Measurements from ENCODE around the gene CLCN6. TPM values are rescaled to one million over a fixed set of nuclear protein-coding genes. Genes with fewer than 3 reads are reported as not detected.

The CLCN6 gene
- total RNA-seq, 2 donors from 2014 or later = 8.4 to 14.5 TPM

DNA sequence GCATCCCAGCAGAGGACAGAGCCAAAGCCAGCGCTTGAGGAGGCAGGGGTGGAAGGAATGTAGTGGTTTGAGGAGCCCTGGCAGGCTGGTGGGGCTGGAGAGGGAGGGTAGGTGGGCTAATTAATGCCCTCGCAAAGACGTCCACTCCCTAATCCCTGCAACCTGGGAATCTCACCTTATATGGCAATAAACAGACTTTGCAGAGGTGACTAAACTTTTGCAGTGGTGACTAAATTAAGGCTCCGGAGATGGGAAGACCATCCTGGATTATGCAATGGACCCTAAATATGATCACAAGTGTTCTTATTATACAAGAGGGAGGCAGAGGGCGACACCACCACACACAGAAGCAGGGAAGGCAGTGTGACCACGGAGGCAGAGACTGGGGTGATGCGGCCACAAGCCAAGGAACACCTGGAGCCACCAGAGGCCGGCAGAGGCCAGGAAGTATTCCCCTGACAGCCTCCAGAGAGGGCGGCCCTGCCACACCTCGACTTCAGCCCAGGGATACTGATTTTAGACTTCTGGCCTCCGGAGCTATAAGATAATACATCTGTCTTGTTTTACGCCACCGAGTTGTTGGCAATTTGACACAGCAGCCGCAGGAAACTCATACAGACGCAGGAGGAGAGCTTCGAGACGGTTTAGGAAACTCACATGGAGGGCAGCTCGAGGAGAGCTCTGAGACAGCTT lies 75.9 kb downstream of the CLCN6 start:
- no peak overlapping the region for H3K27ac ChIP-seq
- no peak for DNase-seq
- H3K4me3 ChIP-seq = no peak overlapping the region
- no peaks in the 10 kb centered on the region for H3K36me3 ChIP-seq
- H3K4me1 ChIP-seq = no peaks in the 10 kb centered on the region
- H3K9me3 ChIP-seq = no peaks in the 10 kb centered on the region
- TF ChIP-seq, protein P1, sequence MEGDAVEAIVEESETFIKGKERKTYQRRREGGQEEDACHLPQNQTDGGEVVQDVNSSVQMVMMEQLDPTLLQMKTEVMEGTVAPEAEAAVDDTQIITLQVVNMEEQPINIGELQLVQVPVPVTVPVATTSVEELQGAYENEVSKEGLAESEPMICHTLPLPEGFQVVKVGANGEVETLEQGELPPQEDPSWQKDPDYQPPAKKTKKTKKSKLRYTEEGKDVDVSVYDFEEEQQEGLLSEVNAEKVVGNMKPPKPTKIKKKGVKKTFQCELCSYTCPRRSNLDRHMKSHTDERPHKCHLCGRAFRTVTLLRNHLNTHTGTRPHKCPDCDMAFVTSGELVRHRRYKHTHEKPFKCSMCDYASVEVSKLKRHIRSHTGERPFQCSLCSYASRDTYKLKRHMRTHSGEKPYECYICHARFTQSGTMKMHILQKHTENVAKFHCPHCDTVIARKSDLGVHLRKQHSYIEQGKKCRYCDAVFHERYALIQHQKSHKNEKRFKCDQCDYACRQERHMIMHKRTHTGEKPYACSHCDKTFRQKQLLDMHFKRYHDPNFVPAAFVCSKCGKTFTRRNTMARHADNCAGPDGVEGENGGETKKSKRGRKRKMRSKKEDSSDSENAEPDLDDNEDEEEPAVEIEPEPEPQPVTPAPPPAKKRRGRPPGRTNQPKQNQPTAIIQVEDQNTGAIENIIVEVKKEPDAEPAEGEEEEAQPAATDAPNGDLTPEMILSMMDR (IDR thresholded peaks at IDR 0.05) = no peak
- no peaks in the 10 kb centered on the region for H3K27me3 ChIP-seq
- no peak overlapping the region for H3K9ac ChIP-seq (ENCODE audit: low read depth in 2 of 2, low read length in 2 of 2)
- intact Hi-C loops (cut with DNase I) = no loop called here

DNA sequence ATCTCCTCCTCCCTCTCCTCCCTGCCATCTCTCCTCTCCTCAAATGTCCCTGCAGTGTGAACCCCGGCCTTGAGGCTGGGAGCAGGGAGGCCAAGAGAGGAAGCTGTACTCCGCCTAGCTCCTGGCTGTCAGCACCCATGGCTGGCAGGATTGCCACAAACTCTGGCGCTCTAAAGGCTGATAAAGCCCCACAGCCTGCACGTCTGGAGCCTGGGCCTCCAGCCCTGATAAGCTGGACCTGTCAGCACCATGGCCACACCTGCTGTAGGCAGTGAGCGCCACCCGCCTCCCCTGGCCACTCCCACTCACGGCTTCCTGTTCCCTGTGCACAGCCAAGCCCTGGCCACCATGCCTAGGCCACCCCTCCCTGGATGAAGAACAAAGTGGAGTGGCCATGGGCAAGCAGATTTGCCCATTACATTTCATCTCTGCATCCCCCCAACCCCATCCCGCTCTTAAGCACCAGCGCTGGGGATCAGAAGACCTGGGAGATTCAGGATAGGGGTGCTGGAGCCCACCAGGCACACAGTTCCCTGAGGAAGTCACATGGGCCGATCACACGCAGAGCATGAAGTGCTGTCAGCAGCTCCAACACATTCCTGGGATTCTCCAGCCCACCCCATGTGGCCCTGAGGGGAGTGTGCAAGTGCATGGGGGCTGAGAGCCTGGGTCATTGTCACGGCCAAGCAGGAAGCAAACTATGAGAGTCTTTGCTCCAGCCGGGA lies 77.0 kb downstream of the CLCN6 start:
- Histone ChIP-seq H3K9ac (ENCODE audit: low read depth in 2 of 2, low read length in 2 of 2) (no peak overlapping the region), H3K4me3 (no peak overlapping the region), H3K27me3 (no peaks in the 10 kb centered on the region), H3K9me3 (no peaks in the 10 kb centered on the region), H3K36me3 (no peaks in the 10 kb centered on the region), H3K27ac (no peak overlapping the region), H3K4me1 (no peaks in the 10 kb centered on the region)
- DNase-seq = peak; percentile 72
- TF ChIP-seq, protein P1 (IDR thresholded peaks at IDR 0.05) = no peak
- intact Hi-C loops (cut with DNase I) = no loop called here

DNA sequence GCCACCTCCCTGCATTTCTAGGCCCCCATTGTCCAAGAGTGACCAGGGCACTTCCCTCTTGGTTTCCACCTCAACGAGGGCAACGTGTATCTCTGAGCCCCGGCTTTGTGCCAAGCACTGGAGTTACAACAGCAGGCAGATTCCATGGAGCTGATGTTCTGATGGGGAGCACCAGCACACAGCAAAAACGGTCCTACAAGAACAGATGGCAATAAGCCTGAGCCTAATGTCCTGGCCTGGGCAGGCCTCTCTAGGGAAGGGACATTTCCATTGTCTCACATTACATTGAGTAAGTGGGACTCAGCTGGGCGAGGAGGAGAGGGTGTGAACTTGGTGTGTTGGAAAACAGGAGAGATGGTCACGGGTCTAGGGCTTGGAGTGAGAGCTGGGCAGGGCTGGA lies 79.9 kb downstream of the CLCN6 start:
- intact Hi-C loops (cut with DNase I) = no loop called here
- TF ChIP-seq, protein P1 (IDR thresholded peaks at IDR 0.05) = no peak

DNA sequence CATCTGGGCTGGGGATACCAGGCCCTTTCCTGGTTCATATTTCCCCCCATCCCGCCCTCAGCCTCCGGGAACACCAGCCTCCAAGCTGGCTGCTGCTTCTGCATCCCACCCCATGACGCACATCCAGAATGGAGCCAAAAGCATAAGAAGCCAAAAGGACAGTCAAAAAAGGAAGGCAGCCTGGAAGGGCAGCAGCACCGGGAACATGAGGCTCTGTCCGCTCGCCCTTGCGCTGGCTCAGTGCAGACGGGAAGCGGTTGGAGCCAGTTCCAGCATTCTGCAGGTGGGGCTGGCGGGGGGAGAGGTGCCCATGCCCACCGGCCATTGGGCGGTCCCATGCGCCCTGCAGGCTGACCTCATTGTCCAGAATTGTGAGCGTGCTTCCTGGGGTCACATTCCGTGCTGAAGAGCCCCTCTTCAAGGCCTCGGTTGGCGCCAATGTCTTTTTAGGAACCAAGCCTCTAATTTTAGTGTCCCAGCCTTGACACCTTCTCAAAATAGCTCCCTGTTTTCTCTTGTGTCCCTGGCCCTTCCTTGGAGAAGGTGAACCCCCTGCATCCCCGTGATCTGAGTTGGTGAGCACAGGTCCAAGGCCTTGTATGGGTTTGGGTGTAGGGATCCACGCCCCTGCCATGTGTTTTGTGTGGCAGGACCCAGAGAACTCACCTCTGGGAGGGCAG lies 81.1 kb downstream of the CLCN6 start:
- intact Hi-C loops (cut with DNase I) = no loop called here
- Histone ChIP-seq H3K9me3 (no peaks in the 10 kb centered on the region), H3K27me3 (no peaks in the 10 kb centered on the region), H3K36me3 (no peaks in the 10 kb centered on the region), H3K9ac (ENCODE audit: low read depth in 2 of 2, low read length in 2 of 2) (no peak overlapping the region), H3K27ac (no peak overlapping the region), H3K4me3 (no peak overlapping the region), H3K4me1 (no peaks in the 10 kb centered on the region)
- no peak for DNase-seq
- TF ChIP-seq, protein P1 (IDR thresholded peaks at IDR 0.05) = no peak

More for the DNA sequence above, 79.9 kb downstream of the CLCN6 start:
- DNase-seq = no peak
- Histone ChIP-seq H3K27me3 (no peaks in the 10 kb centered on the region), H3K36me3 (no peaks in the 10 kb centered on the region), H3K9ac (ENCODE audit: low read depth in 2 of 2, low read length in 2 of 2) (no peak overlapping the region), H3K4me3 (no peak overlapping the region), H3K27ac (no peak overlapping the region), H3K9me3 (no peaks in the 10 kb centered on the region), H3K4me1 (no peaks in the 10 kb centered on the region)

DNA sequence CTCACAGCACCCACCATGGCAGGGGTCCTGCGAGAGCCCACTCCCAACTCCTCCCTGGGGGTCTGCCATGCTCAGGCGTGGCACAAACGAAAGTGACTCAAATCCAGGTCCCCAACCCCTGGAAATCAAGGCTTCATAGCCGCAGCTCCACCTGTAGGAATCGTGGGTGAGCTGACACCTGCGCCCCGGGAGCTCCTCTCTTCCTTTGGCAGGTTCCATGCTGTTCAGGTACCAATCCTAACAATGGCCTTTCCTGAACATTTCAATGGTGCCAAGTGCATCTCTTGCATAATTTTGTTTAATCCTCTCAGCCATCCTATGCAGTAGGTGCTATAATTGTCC lies 81.6 kb downstream of the CLCN6 start:
- no peak overlapping the region for H3K4me3 ChIP-seq
- H3K4me1 ChIP-seq = no peaks in the 10 kb centered on the region
- H3K27me3 ChIP-seq = no peaks in the 10 kb centered on the region
- TF ChIP-seq, protein P1 (IDR thresholded peaks at IDR 0.05) = no peak
- H3K9ac ChIP-seq (ENCODE audit: low read depth in 2 of 2, low read length in 2 of 2) = no peak overlapping the region
- no peak overlapping the region for H3K27ac ChIP-seq
- no peak for DNase-seq
- no peaks in the 10 kb centered on the region for H3K36me3 ChIP-seq
- H3K9me3 ChIP-seq = no peaks in the 10 kb centered on the region
- intact Hi-C loops (cut with DNase I) = no loop called here
